GM18519 (cell line): Measurements from ENCODE around the gene XIST.
"Not testable (repeated sequence)": the region's sequence is repeated elsewhere in the genome, so short reads cannot be mapped to it uniquely, and the experiment has no call there.

Experiments used
- ATAC-seq: cut with Tn5 transposase; IDR thresholded peaks from one replicate; pipeline ENCODE4 v1.9.1; 2021; ENCODE audit warnings: mild to moderate bottlenecking, moderate library complexity; ENCODE audit not compliant: unreplicated experiment, low FRiP score

The XIST gene

DNA sequence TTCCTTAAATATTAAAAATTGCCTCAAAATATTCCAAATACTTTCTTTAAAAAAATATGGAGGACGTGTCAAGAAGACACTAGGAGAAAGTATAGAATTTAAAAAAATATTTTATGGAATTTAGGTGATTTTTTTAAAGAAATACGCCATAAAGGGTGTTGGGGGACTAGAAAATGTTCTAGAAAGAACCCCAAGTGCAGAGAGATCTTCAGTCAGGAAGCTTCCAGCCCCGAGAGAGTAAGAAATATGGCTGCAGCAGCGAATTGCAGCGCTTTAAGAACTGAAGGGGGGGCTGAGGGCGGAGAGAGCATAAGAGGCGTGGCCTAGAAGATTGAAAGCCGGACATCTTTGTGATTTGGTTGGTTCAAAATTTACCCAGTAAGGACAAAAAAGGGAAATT lies at the start of gene XIST:
XIST (minus strand) TSS at position 248 of the 400 bp plus-strand sequence.
- ATAC-seq = no peak

DNA sequence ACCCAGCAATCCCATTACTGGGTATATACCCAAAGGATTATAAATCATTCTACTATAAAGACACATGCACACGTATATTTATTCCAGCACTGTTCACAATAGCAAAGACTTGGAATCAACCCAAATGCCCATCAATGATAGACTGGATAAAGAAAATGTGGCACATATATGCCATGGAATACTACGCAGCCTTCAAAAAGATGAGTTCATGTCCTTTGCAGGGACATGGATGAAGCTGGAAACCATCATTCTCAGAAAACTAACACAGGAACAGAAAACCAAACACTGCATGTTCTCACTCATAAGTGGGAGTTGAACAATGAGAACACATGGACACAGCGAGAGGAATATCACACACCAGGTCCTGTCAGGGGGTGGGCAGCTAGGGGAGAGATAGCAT lies 45.8 kb upstream of the XIST start:
- not testable (repeated sequence) for ATAC-seq

DNA sequence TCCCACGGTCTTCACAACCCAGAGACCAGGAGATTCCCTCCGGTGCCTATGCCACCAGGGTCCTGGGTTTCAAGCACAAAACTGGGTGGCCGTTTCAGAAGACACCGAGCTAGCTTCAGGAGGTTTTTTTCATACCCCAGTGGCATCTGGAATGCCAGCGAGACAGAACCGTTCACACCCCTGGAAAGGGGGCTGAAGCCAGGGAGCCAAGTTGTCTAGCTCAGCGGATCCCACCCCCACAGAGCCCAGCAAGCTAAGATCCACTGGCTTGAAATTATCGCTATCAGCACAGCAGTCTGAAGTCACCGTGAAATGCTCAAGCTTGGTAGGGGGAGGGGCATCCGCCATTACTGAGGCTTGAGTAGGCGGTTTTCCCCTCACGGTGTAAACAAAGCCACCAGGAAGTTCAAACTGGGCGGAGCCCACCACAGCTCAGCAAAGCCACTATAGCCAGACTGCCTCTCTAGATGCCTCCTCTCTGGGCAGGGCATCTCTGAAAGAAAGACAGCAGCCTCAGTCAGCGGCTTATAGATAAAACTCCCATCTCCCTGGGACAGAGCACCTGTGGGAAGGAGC lies 40.1 kb upstream of the XIST start:
- ATAC-seq = not testable (repeated sequence)

DNA sequence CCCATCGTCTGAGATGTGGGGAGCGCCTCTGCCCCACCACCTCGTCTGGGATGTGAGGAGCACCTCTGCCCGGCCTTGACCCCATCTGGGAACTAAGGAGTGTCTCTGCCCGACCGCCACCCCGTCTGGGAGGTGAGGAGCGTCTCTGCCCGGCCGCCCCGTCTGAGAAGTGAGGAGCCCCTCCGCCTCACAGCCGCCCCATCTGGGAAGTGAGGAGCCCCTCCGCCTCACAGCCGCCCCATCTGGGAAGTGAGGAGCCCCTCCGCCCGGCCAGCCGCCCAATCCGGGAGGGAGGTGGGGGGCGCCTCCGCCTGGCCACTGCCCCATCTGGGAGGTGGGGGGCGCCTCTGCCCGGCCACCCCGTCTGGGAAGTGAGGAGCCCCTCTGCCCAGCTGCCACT lies 29.7 kb upstream of the XIST start:
- ATAC-seq = not testable (repeated sequence)

DNA sequence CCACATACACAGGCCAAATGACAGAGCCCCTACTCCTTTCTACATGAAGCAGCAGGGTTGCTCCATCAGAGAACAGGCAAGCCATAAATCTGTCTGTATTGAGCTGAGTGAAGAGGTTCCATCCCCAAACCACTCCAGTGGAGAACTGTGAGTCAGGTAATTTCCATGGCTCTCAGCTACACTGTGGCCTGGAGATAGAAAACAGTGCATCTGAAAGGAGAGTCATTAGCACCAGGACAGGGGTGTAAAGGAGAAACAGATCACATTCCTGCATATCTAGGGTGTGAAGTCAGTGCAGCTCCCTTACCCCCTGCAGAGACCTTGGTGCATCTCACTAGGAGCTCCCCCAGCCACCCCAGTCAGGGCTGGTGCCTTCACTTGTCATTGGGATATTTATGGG lies 25.2 kb upstream of the XIST start:
- no peak for ATAC-seq

DNA sequence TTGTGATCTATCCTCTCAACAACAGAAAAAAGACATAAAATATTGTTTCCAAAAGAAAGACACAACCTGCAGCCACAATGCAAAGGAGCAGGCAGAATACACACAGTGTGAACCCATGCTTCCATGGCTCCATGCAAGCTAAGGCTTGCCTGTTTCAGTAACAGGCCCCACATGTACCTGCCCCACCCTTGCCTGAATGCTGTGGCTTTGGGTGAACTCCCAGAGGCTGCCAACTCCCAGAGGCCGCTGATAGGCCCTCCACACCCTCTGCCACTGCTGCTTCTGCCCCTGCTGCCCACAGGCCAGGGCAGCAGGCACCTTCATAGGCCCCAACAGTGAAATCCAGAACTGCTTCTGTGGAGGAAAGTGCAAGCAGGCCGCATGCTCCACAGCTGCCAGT lies 24.4 kb upstream of the XIST start:
- ATAC-seq = no peak

DNA sequence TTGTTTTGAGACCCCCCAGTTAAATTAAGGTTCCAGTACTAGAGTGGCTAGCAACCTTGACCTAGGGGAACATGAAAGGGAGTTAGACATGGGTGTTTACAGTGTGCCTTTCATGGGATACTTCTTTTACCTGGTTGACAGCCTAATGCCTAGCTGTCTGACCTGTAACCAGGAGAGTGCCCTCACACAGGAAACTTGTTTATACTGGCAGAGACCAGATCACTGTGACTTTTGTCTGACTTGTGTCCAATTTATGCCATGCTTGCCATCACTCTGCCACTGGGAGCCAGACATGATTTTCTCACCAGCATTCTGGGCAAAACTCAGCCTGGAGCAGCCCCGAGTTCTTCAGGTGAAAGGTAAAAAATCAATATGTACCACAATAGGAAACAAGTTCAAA lies 16.4 kb upstream of the XIST start:
- no peak for ATAC-seq

DNA sequence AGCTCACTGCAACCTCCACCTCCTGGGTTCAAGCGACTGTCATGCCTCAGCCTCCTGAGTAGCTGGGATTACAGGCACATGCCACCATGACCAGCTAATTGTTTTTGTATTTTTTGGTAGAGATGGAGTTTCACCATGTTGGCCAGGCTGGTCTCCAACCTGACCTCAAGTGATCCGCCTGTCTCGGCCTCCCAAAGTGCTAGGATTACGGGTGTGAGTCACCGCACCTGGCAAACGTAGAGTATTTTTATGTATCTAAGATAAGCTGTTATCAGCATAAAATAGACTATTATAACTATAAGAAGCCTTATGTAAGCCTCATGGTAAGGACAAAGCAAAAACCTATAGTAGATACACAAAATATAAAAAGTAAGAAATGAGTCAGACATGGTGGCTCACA lies 14.6 kb upstream of the XIST start:
- ATAC-seq = no peak

DNA sequence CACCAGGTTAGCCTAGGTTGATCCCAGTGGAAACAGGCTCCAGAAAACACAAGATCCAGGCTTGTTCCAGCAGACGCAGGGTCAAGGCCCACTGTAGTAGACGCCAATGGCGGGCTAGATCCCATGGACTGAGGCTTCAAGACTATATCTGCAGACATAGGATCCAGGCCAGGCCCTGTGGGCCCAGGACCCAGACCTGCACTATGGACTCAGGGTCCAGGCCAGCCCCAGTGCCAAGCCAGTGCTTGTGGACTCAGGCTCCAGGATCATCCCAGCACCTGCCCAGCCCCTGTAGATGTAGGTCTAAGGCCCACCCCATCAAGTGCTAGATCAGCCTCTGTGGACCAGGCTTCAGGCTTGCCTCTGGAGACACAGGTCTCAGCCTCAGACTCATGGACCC lies 11.3 kb upstream of the XIST start:
- no peak for ATAC-seq

DNA sequence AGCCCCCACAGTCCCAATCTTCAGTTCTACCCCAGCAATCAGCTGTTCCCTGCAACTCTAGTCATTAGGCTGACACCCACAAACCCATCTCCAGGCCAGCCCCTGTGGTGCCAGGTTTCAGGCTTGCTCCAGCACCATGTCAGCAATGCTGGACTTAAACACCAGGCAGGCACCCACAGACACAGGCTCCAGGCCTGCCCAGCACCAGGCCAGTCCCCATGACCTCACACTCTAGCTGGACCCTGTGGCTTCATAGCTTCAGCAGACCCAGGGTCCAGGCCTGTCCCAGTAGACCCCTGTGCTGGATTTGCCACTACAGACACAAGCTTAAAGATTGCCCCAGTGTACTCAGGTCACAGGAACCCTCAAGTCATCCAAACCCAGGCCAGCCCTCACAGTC lies 10.8 kb upstream of the XIST start:
- ATAC-seq = no peak

DNA sequence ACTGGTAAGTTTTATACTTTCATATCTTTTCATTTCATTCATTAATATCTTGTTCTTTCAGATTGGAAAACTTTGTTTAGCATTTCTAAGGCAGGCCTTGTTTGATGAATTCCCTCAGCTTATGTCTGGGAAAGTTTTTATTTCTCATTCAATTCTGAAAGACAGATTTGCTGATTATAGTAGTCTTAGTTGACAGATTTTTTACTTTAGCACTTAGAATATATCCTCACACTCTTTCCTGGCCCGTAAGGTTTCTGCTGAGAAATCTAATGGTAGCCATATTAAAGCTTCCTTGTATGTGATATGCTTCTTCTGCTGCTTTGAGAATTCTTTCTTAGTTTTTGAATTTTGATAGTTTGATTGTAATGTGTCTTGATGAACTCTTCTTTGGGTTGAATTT lies 7.1 kb upstream of the XIST start:
- no peak for ATAC-seq

DNA sequence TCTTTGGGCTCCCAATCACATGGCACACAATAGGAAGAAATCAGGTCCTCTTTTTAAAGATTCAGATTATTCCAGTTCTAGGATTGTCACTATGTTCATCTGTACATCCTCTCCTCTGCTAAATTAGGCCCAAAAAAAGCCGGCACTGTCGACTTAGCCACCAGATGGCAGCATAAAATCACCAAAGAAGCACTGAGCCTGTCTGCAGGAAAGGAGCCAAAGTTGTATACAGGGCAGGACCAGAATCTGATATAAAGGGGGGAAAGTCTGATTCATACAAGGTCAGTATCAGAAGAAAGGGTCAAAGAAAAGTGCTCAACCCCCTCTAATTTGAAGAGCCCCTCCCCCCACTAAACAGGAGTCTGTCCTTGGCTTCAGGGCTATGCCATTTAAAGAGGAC lies 3.0 kb upstream of the XIST start:
- no peak for ATAC-seq

DNA sequence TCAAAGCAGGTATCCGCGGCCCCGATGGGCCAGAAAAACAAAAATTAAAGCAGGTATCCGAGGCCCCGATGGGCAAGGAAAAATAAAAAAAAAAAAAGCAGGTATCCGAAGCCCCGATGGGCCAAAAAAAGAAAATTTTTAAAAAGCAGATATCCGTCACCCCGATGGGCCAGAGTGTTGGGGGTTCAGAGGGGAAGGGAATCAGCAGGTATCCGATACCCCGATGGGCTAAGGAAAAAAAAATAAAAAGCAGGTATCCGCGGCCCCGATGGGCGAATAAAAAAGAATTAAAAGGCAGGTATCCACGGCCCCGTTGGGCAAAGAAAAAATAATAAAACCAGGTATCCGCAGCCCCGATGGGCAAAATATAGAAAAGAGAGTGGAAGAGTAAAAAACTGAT lies 492 bp downstream of the XIST start:
- no peak for ATAC-seq

DNA sequence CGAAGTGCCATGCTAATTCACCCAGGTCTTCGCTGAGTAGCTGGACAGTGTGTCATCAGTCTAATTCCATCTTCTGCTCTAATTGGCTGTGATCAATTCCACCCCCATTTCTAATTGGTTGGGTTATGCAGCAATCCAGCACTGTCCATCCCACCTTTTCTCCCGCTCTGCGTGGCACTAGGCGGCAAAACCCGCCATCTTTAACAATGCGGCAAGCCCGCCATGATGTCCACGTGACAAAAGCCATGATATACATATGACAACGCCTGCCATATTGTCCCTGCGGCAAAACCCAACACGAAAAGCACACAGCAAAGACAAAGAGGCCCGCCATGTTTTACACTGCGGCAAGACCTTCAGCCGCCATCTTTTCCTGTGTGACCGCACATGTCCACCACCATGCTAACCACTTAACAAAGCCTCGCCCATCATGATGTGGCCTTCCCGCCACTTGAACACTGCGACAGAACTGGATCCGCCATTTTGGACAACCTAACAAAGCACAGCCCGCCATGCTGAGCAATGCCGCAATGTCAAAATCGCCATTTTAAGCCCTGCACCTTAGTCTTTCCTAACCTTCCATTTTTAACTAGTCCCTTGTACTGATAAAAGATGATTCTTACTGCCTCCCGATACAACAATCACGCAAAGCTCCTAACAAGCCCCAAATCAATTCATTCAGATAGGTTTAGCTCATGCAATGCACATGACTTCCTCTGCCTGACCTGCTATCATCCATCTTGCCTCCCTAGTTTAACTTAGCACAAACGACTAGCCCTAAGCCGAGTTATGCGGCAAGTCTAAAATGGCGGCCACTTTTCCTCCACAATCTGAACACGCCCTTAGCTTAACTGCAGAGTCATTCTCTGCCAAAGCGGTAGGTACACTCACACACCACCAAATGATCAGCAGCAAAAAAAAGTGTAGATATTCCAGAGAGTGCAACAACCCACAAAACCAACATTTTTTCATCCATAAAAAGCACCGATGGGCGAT lies 1.2 kb downstream of the XIST start:
- ATAC-seq = no peak

DNA sequence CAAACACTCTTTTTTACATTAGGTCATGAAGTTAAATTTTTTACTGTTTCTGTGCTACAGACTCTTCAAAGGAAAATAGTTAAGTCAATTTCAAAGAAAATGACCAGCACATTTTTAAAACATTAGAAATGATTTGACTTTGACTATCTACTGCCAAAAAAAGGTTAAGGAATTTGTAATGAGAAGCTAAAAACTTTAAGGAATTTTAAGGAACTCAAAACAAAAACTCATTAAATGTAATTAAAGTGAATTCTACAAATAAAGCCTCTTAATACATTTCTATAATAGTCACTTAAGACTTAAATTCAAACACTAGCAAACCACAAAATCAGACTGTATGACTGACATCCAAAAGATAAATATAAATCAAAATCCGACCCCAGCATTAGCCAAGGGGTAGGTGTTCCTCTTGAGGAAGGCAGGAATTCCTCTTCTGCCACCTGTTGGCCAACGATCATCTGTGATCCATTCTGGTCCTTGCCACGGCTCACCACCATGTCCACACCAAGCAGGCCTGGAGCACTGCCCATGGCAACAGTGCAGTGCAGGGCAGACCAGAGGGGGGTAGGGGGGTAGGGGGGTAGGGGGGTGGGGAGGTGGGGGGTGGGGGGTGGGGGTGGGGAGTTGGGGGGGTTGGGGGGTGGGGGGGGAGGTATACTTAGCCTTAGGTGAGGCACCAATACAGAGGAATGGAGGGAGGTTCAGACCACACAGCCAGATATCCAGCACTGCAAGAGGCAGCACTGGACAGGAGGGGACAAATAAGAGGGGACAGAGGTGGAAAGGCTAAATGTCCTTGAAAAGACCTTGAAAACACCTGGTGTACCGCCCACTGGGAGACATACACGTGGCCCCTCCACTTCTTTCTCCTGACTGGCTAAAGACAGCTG lies 2.1 kb downstream of the XIST start:
- no peak for ATAC-seq

DNA sequence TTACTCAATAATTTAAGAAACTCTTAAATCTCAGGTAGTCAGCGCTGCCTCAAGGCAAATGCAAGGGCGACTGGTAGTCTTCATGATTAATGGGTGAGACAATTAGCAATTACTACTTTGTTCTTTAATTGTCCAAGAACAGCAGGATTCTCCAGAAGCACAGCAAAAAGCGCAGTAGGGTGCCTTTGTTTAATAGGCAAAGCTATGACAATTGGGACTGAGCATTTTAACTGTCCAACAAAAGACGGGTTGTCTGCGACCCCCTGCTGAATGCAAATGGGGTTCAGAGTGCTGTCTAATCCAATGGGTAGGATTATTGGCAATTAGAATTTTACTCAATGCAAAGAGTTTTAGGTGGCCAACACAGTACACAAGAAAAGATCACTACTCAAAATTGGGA lies 3.4 kb downstream of the XIST start:
- ATAC-seq = no peak

DNA sequence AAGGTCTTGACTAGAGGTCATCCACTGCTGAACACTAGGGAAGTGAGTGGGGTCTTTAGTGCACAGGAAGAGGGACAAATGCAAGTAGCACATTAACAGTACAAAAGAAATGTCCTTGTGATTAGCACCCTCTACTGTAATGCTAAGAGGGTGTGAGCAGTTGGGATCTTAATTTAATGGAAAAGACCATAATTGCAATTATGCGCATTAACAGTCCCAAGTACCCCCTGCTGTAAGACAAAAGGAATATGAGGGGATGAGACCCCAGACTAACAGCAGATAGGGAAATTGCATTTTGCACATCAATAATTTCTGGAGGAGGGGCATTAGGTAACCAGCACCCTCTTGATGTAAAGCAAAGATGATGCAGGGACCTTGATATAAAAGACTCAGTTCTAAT lies 4.5 kb downstream of the XIST start:
- ATAC-seq = no peak

DNA sequence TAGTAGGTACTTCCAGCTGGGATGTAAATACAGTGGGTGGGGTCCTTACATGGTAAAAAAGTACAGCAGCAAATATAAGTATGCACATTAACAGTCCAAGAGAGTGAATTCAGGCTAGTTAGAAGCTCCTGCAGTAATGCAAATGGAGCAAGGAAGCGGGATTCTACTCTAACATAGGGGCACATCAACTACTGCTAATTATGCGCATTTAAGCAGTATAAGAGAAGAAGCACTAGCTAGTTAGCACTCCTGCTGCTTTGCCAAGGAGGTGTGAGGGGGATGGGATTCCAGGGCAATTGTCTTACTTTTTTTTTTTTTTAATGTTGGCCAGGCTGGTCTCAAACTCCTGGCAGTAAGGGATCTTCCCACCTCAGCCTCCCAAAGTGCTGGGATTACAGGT lies 5.4 kb downstream of the XIST start:
- no peak for ATAC-seq

DNA sequence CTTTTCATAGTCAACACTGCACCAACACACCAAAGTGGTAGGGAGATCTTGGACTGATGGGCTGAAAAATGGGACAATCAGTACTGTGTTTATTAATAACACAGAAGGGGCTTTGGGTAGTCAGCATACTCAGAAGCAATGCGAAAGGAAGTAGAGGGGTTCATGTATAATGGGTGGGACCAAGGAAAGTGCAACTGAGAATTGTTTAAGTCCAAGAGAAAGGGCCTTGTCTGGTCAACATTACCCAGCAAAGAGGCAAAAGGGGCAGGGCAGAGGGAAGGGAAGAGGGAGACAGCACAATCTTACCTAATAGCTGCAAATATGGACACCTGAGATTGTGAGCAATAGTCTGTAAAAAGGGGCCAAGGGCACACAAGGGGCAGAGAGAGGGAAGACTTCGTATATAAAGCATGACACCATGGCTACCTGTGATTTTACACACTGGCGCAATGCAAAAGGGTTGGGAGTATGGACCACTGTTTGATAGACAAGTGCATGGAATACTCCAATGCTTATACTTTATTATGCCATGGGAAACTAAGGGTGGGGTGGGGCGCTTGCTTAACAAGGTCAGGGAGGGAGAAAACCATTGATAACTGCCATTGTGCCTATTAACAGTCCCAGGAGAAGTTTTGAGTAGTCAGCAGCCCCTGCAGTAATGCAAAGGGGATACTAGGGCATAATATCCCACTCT lies 9.8 kb downstream of the XIST start:
- ATAC-seq = no peak

DNA sequence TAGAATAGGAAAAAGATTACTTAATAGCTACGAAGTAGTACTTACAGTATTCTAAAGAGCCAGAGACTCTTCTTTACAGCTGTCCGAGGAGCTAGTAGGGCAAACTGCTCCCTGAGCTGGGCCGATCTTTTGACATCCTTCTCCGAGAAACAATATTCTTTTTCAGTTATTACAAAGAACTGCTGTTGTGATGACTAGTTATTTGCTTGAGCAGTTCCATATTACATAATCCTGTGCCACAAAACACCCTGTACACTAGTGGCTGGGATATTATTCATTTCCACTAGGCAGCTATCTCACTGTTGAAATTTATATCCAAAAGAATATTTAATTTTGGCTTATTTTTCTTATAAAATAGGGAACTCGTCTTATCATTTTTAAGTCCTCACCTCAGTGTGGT lies 11.2 kb downstream of the XIST start:
- ATAC-seq = no peak
